H9 (cell line): ENCODE data around the gene OR6B1. TPM values are rescaled to one million over a fixed set of nuclear protein-coding genes. Genes with fewer than 3 reads are reported as not detected.

Experiments used
- DNase-seq: peaks from one replicate; pipeline ENCODE4 v3.0.0-alpha.2; 2017
- H2AFZ ChIP-seq: one replicate; pipeline ENCODE4 v1.6.1; 2013; ENCODE audit warnings: mild to moderate bottlenecking, low read length, control low read depth, moderate library complexity
- H2AK5ac ChIP-seq: 2 replicates; pipeline ENCODE4 v1.6.1; 2013; ENCODE audit warnings: low read length, control low read depth, mixed read lengths; ENCODE audit not compliant: insufficient read length
- H2BK120ac ChIP-seq: one replicate; pipeline ENCODE4 v1.6.1; 2013; ENCODE audit warnings: low read depth, mild to moderate bottlenecking, low read length, control low read depth, inconsistent platforms; ENCODE audit not compliant: poor library complexity, severe bottlenecking
- H2BK12ac ChIP-seq: 2 replicates; pipeline ENCODE4 v1.6.1; 2013; ENCODE audit warnings: low read length, control low read depth, mixed read lengths, low read depth; ENCODE audit not compliant: insufficient read length
- H2BK15ac ChIP-seq: 2 replicates; pipeline ENCODE4 v1.6.1; 2013; ENCODE audit warnings: low read depth, low read length, control low read depth
- H2BK20ac ChIP-seq: one replicate; pipeline ENCODE4 v1.6.1; 2013; ENCODE audit warnings: low read depth, mild to moderate bottlenecking, low read length, control low read depth, inconsistent platforms; ENCODE audit not compliant: poor library complexity, severe bottlenecking
- H2BK5ac ChIP-seq: 2 replicates; pipeline ENCODE4 v1.6.1; 2013; ENCODE audit warnings: low read length, control low read depth, mixed read lengths; ENCODE audit not compliant: insufficient read length
- H3K14ac ChIP-seq: 2 replicates; pipeline ENCODE4 v1.6.1; 2013; ENCODE audit warnings: low read length, control low read depth; ENCODE audit not compliant: insufficient read depth
- H3K18ac ChIP-seq: 2 replicates; pipeline ENCODE4 v1.6.1; 2013; ENCODE audit warnings: low read depth, mild to moderate bottlenecking, mixed read lengths, low read length, control low read depth; ENCODE audit not compliant: insufficient read length
- H3K23ac ChIP-seq: 2 replicates; pipeline ENCODE4 v1.6.1; 2013; ENCODE audit warnings: low read length, control low read depth, mixed read lengths, low read depth; ENCODE audit not compliant: insufficient read length
- H3K23me2 ChIP-seq: 2 replicates; pipeline ENCODE4 v1.6.1; 2013; ENCODE audit warnings: low read depth, mild to moderate bottlenecking, mixed read lengths, low read length, control low read depth; ENCODE audit not compliant: insufficient read length, poor library complexity, severe bottlenecking
- H3K27ac ChIP-seq: 2 replicates; pipeline ENCODE4 v1.5.1; 2013; ENCODE audit warnings: low read length, control low read depth, mixed read lengths, low read depth; ENCODE audit not compliant: insufficient read length
- H3K27me3 ChIP-seq: 2 replicates; pipeline ENCODE4 v1.6.1; 2013; ENCODE audit warnings: low read length, control low read depth, inconsistent platforms; ENCODE audit not compliant: insufficient read depth
- H3K4ac ChIP-seq: 2 replicates; pipeline ENCODE4 v1.6.1; 2013; ENCODE audit warnings: low read depth, mild to moderate bottlenecking, control low read depth, inconsistent platforms, low read length, moderate library complexity
- H3K4me1 ChIP-seq: 2 replicates; pipeline ENCODE4 v1.6.1; 2013; ENCODE audit warnings: low read length, control low read depth, inconsistent platforms; ENCODE audit not compliant: insufficient read depth
- H3K4me2 ChIP-seq: 2 replicates; pipeline ENCODE4 v1.6.1; 2013; ENCODE audit warnings: low read length, control low read depth, mixed read lengths; ENCODE audit not compliant: insufficient read length, insufficient read depth
- H3K56ac ChIP-seq: 2 replicates; pipeline ENCODE4 v1.6.1; 2013; ENCODE audit warnings: low read depth, mild to moderate bottlenecking, mixed read lengths, low read length, control low read depth; ENCODE audit not compliant: insufficient read length
- H3K79me1 ChIP-seq: 2 replicates; pipeline ENCODE4 v1.6.1; 2013; ENCODE audit warnings: low read depth, mild to moderate bottlenecking, moderate library complexity, low read length, control low read depth, inconsistent platforms; ENCODE audit not compliant: insufficient read depth, poor library complexity, severe bottlenecking
- H3K79me2 ChIP-seq: 2 replicates; pipeline ENCODE4 v1.6.1; 2013; ENCODE audit warnings: low read length, control low read depth, inconsistent platforms; ENCODE audit not compliant: insufficient read depth
- H3K9ac ChIP-seq: 2 replicates; pipeline ENCODE4 v1.6.1; 2013; ENCODE audit warnings: low read length, control low read depth, mixed read lengths; ENCODE audit not compliant: insufficient read length; ENCODE audit errors: extremely low read depth
- H3K9me3 ChIP-seq: one replicate; pipeline ENCODE4 v1.6.1; 2013; ENCODE audit warnings: low read depth, low read length, inconsistent platforms; ENCODE audit not compliant: control insufficient read depth
- H3T11ph ChIP-seq: one replicate; pipeline ENCODE4 v1.6.1; 2013; ENCODE audit warnings: mild to moderate bottlenecking, low read length, control low read depth, inconsistent platforms
- H4K20me1 ChIP-seq: one replicate; pipeline ENCODE4 v1.6.1; 2013; ENCODE audit not compliant: control insufficient read depth, insufficient read length, insufficient read depth
- H4K5ac ChIP-seq: 2 replicates; pipeline ENCODE4 v1.6.1; 2013; ENCODE audit warnings: low read depth, mild to moderate bottlenecking, mixed read lengths, low read length, control low read depth; ENCODE audit not compliant: insufficient read length
- H4K8ac ChIP-seq: replicated peaks from 2 replicates; pipeline ENCODE4 v1.6.1; 2013; ENCODE audit warnings: low read length, control low read depth, mixed read lengths, low read depth; ENCODE audit not compliant: insufficient read length
- H4K91ac ChIP-seq: 2 replicates; pipeline ENCODE4 v1.6.1; 2013; ENCODE audit warnings: low read depth, mild to moderate bottlenecking, moderate library complexity, mixed read lengths, low read length, control low read depth; ENCODE audit not compliant: insufficient read length
- H3K27ac Mint-ChIP-seq, 3 experiments: 2 replicates in 2 of 3; 3 replicates in 1 of 3; pipeline ENCODE4 v1.8.0; 2020 to 2021; ENCODE audit warnings: mixed read lengths in 3 of 3, mild to moderate bottlenecking in 1 of 3, moderate library complexity in 1 of 3
- H3K27me3 Mint-ChIP-seq: 2 replicates; pipeline ENCODE4 v1.8.0; 2021; ENCODE audit warnings: low read depth, mild to moderate bottlenecking, moderate library complexity, mixed read lengths
- H3K36me3 Mint-ChIP-seq, 3 experiments: 2 replicates in 2 of 3; 3 replicates in 1 of 3; pipeline ENCODE4 v1.8.0; 2020 to 2021; ENCODE audit warnings: low read depth in 3 of 3, mixed read lengths in 3 of 3; ENCODE audit not compliant: insufficient read depth in 1 of 3
- H3K4me1 Mint-ChIP-seq, 2 experiments: 2 replicates each; pipeline ENCODE4 v1.8.0; 2020; ENCODE audit warnings: mixed read lengths in 2 of 2
- H3K4me3 Mint-ChIP-seq, 2 experiments: 2 replicates in 1 of 2; 3 replicates in 1 of 2; pipeline ENCODE4 v1.8.0; 2020 to 2021; ENCODE audit warnings: mild to moderate bottlenecking in 2 of 2, mixed read lengths in 2 of 2, moderate library complexity in 1 of 2
- H3K9me3 Mint-ChIP-seq, 2 experiments: 2 replicates in 1 of 2; 3 replicates in 1 of 2; pipeline ENCODE4 v1.8.0; 2020; ENCODE audit warnings: mild to moderate bottlenecking in 2 of 2, mixed read lengths in 2 of 2, moderate library complexity in 1 of 2
- CTCF ChIP-seq: fragments of 200-600 bp; sonication (generic); conservative IDR thresholded peaks from 3 replicates; pipeline ENCODE4 v1.8.0; 2021; ENCODE audit warnings: antibody characterized with exemption, mild to moderate bottlenecking
- WGBS: extraction: QIAGEN DNeasy Blood & Tissue Kit; methylation state at CpG from one replicate; pipeline ENCODE4 v1.1.7; 2013; ENCODE audit warnings: missing lambda C conversion rate, low lambda C conversion rate, mixed read lengths; ENCODE audit not compliant: insufficient read length; ENCODE audit errors: extremely low coverage; 5-methylcytosine and 5-hydroxymethylcytosine counted together
- total RNA-seq: library from RNA; stranded (reverse); gene quantifications from 2 replicates; pipeline ENCODE4 v1.2.1, GENCODE V29; 2021

The OR6B1 gene
- total RNA-seq, 1 experiment from 2014 or later: not detected

- H3K36me3 Mint-ChIP-seq: no peaks in the 10 kb centered on the region; a peak in 1 of 7 replicates
- no peak overlapping the region for H3T11ph ChIP-seq
- no peaks in the 10 kb centered on the region for H4K20me1 ChIP-seq
- no CpG with 5 or more reads among the region's 3 CpGs for WGBS
- no peak overlapping the region for H4K5ac ChIP-seq
- no peak overlapping the region for H2AFZ ChIP-seq
- H2BK5ac ChIP-seq: no peak overlapping the region
- no peak overlapping the region for H3K4me3 Mint-ChIP-seq
- H3K18ac ChIP-seq: no peak overlapping the region
- no peaks in the 10 kb centered on the region for H3K9me3 ChIP-seq
- H3K4ac ChIP-seq: no peak overlapping the region
- no peak overlapping the region for H2BK120ac ChIP-seq
- no peak overlapping the region for H3K9ac ChIP-seq
- H3K23ac ChIP-seq: no peak overlapping the region
- no peak for TF ChIP-seq CTCF
- no peaks in the 10 kb centered on the region for H3K23me2 ChIP-seq
- no peaks in the 10 kb centered on the region for H3K27me3 ChIP-seq
- H3K14ac ChIP-seq: no peak overlapping the region
- no peaks in the 10 kb centered on the region; the same call in none of the 2 replicates for H3K27me3 Mint-ChIP-seq
- no peaks in the 10 kb centered on the region for H3K79me2 ChIP-seq
- H2BK15ac ChIP-seq: no peak overlapping the region
- no peak overlapping the region for H4K8ac ChIP-seq
- no peaks in the 10 kb centered on the region for H3K79me1 ChIP-seq
- H3K9me3 Mint-ChIP-seq: no peaks in the 10 kb centered on the region
- no peak overlapping the region for H2BK20ac ChIP-seq
- DNase-seq: no peak
- no peak overlapping the region for H3K27ac Mint-ChIP-seq
- no peak overlapping the region for H2AK5ac ChIP-seq
- H3K56ac ChIP-seq: no peak overlapping the region
- H2BK12ac ChIP-seq: no peak overlapping the region
- no peak overlapping the region for H3K4me2 ChIP-seq
- no peaks in the 10 kb centered on the region for H3K4me1 ChIP-seq
- H3K27ac ChIP-seq: no peak overlapping the region
- peaks cover 14 to 16% of the 10 kb centered on the region in 2 experiments for H3K4me1 Mint-ChIP-seq
- H4K91ac ChIP-seq: no peak overlapping the region
Measured at GRCh38 chr7:143958781-143959180, 41.3 kb upstream of the OR6B1 start.
